Hematopoietic multipotent progenitor cell treated with erythropoietin and hydrocortisone succinate and interleukin-3 and kit ligand, for 6 days (in vitro differentiated cells): ENCODE measurements around the gene LTBP1.
"Not testable (repeated sequence)": the region's sequence is repeated elsewhere in the genome, so short reads cannot be mapped to it uniquely, and the experiment has no call there.

Experiments used
- DNase-seq: peaks from one replicate; pipeline ENCODE4 v3.0.0-alpha.2; 2015

The LTBP1 gene

DNA sequence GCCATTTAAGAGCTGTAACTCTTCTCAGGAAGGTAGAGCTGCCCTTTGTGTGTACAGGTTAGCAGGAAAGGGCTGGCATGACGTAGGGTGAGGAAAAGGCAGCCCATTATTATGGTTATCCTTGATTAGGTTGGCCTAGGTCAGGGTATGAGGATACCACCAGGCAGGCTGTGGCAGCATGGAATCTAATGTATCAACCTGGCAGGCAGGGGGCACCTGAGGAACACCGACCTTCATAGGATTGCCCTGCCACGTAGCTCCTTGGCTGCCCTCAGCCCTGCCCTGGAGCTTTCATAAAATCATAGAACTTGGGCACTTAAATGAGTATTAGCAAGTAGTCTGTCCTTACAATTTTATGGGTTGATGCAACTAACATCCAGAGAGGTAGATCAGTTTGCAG is 261.6 kb downstream of the LTBP1 start:
- DNase-seq = no peak

DNA sequence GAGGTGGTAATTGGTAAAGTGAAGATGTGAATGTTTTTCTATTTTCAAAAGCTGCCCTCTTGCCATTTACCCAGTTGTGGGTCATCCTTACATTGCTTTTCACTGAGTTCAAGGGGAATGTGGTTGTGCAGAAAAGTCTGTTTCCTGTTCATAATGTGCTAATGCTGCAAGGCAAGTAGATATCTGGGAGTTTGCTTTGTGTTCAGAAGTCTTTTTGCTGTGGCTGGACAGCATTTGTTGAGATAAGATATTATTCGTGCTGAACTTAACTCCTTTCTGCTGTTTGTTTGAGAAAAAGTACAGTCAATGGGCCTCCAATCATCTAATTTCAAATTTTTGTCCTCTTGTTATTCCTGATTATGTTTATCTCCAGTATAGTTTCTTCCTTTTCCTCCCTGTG is 263.2 kb downstream of the LTBP1 start:
- peak; percentile 57 for DNase-seq

DNA sequence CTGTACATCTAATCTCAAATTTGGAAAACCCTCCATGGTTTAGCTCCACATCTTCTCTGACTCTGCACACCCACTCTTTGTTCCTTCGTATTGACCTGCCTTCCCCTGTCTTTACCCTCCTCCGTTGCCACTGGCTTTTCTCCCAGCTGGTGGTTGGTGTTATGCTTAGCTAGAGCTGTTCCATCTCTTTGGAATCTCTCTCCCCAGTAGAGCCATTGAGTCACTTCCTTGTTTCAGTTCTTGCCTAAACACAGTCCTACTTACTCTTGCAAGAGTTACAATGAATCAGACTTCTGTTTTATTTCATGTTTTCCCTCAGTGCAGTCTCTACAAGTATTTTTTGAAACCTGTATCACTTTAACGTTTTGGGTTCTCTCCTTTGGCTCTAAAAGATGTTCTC is 263.9 kb downstream of the LTBP1 start:
- DNase-seq = no peak

DNA sequence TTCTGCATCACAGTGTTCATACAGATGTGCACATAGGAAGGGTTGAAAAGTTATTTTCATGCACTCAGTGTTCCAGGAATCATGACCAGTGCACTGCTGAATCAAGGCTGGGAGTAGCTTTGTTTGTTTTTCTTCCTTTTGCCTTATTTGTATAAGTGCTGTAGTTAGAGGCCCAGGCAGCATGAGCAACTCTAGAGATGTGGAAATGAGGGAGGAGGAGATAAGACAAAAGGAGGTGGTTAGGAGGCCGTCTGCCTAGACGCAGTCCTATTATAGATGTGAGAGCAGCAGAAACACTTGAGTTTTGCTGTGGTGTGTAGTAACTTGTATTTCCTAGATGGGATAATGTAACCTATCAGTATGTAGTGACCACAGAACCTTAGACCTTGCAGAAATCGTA is 265.4 kb downstream of the LTBP1 start:
- DNase-seq = peak; percentile 65

DNA sequence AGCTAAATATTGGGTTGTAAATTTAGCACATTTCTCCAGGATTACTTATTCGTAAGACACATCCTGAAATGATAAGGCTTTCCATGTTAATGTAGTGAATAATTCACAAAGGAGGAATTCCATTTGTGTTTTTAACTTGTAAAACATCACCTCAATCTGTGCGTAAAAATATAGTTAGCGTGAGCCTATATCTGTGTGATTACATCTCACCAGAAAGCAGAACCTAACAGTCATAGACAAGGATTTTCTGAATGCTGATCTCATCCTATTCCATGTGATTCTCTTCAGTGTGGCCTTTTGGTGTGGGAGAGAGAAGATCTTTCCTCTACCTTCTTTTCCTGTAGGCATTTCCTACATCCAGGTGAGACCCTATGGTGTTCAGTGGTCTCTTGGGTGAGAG is 266.5 kb downstream of the LTBP1 start:
- DNase-seq = no peak

DNA sequence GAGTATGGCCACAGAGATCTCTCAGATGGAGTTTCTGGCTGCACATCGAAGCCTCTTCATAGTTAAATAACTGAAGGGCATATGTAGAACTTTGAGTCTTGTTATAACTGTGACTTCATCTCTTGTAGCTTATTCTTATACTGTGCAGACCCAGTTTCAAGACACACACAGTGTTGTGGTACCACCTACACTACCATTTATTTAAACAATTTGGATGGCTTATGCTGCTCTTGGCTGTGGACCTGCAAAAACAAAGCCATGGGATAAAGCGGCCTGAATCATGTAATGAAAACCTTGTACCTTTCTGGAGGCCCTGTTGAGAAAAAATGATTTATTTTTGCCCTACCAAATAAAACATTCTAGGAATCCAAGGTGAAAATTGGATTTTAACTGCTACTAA is 266.9 kb downstream of the LTBP1 start:
- no peak for DNase-seq

DNA sequence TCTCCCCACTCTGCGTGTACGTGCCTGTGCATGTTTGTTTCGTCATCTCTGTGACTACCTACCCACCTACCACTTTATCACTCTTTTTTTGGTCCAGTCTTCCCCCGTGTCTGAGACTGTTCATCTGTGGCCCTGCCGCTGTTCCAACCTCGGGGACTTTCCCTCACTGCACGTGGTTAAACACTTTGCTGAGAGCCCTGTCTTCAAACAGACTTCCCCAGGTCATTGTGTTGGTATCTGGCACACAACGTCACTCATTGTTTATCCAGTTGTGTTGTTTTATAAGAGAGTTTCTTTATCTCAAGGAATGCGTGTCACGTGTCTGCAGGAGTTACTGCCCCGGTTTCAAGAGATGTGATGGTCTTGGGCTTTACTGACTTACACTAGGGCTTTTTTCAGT is 267.7 kb downstream of the LTBP1 start:
- no peak for DNase-seq

DNA sequence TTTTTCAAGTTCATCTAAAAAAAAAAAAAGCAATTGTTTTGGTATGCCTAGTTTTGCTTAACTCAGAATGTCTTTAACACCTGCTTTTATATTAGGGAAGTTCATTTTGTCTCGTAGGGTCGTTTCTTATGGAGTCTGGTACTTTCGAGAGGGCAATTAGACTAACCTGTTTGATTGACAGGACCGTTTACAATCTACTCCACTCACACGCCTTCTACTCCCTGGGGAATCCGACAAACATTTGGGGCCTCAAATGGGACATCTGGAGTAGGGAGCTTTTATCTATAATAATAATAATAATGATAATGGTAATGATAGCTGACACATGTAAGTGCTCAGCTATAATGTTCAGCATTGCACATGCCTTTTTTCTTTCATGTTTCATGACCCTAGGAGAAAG is 268.1 kb downstream of the LTBP1 start:
- no peak for DNase-seq

DNA sequence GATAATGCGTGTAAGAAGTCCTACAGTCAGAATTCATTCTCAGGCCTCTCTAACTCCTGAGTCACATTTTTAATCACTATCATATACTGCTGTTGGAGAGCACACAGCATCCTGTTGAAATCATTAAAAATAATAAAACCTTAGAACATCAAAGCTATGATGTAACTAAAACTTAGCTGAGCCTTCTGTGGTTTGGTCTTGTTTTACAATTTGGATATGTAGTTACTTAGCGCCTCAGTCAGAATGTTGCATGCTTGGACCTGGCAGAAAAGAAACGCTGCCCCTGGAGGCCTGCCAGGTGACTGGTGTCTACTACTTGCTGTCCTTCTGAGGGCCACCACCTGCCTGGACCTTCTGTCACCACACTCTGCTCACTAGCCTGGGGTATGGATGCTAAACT is 268.5 kb downstream of the LTBP1 start:
- no peak for DNase-seq

DNA sequence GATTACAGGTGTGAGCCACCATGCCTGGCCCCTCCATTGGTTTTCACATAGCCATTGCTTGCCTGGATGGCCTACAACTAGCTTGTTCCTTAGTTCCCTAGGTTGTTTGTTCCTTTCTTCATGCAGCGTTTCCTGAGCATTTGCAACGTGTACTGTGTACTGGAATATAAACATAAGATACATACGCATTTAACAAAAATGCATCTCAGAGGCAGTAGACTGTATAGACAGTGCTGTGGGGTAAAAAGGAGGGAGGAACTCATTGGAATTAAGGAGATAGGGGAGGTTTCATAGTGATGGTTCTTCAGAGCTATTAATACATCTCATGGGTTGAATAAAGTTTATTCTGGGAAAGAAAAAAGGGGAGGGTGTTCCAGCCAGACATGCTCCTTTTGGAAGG is 269.2 kb downstream of the LTBP1 start:
- no peak for DNase-seq

DNA sequence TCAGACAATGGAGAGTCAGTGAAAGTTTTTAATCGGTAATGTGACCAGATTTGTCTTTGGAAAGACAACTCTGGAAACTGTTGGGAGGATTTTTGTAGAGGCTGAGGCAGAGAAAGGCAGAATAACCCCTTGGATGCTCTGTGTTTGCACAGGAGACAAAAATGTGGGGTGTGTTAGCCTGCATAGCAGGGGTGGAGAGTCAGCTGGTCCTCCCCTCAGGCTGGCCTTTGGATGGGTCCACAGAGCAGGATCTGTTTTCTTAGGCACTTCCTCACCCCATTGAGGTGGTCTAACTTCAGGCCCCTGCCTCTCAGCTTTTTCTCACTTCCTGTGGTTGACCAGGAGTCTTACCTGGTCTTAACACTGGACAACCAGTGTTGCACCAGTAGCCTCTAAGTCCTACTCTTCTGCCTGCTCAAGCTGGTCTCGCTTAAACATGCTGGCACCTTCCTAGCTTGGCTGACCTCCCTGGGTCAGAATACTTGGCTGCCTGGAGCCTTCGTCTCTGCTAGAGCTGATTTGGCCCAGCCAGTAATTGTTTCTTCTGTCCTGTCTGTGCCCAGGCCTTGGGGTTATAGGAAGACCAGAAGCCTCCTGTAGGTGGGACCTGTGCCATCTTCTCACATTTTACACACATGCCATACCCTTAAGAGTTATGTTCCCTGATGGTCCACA is 269.9 kb downstream of the LTBP1 start:
- no peak for DNase-seq

DNA sequence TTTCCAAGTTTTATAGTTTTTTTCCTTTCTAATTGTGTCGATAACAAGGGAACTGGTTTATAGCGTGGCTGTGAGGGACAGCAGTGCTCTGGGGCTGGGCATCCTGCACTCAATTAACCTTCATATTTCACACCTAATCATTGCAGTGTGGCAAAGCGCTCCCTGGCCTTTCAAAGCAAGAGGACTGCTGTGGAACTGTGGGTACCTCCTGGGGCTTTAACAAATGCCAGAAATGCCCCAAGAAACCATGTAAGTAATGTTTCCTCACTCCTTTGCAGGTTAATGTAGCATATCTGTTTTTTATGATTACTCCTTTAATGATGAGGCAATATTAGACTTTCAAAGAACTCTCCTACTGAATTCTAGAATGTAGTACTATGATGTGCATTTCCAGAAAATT is 270.7 kb downstream of the LTBP1 start:
- no peak for DNase-seq

DNA sequence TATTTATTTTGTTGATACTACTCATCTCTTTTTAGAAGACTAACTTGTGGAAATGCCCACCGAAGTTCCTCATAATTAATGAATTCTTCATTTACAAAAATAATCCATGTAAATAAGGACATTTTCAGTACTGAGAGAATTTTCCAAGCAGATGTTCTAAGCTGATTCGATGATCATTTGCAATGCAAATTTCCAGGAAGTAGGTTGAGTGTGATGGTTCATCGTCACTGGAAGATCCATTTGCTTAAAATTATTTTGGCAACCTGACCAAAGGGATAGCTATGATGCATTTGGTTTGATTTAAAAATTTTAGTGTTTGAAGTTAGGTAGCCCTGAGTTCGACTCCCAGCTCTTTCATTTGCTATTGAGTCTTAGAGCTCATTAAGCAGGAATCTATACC is 272.4 kb downstream of the LTBP1 start:
- no peak for DNase-seq

DNA sequence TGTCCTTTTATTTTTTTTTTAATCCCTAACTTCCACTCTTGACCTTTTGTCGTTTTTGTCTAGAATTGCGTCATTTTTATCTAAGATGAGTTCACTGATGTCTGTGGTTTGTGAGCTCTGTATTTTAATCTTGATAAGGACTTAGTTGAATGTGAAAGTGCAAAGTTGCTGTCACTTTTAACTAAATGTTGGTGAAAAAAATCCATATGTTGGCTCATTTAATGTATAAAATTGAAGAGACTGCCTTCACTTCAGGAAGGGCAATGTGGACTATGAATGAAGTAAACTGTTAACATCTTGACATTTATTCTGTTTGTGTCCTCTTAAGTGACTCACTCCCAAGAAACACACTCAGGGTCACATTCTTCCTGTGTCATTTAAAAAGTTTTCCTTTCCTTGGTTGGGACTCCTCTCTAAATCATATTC is 273.1 kb downstream of the LTBP1 start:
- DNase-seq = peak; percentile 52

DNA sequence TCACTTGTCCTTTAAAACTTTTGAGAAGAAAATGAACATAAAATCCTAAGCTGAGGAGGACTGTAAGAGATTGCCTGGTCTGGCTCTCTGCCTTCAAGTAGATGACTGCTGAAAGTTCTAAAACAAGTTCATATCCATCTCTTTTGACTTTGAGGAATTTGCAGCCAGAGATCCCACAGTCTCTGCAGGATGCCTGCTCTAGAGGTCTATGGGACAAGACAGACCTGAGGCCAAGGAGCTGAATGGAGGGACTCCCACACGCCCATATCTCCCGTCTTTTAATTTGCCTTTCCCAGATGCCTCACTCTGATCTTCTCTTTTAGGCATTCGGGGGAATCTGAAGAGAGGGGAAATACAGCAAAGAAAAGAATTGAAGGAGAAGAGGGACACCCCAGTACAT is 273.8 kb downstream of the LTBP1 start:
- DNase-seq = no peak

DNA sequence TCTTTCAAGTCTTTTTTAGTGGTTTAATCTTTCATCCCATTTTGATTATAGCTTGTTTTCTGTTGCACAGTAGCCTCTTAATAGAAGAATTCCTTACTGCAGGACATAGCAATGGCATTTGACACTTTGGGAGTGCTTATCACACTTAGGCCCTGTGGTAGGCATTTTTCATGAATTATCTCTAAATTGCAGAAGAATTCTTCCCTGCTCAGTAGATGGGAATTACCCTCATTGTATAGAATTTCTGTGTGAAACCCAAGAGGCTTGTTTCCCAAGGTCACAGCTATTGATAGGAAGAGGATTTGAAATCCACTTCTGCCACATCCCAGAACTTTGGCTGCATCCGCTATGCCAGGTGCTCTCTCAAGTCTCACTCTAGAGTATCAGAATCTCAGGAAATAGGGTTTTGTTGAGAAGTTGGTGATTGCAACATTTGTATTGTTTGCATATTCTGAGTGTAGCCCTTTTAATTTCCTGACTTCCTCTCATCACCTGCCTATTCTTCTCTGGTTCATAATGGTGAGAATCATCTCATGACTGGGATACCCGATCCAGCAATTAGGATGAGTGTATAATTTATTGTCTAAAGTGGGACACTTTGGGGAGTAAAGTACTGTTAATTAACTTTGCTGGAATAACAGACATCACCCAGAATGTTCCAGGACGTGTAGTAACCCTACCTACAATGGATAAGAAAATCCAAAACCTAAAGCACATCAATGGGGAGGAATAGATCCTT is 274.5 kb downstream of the LTBP1 start:
- DNase-seq = no peak

DNA sequence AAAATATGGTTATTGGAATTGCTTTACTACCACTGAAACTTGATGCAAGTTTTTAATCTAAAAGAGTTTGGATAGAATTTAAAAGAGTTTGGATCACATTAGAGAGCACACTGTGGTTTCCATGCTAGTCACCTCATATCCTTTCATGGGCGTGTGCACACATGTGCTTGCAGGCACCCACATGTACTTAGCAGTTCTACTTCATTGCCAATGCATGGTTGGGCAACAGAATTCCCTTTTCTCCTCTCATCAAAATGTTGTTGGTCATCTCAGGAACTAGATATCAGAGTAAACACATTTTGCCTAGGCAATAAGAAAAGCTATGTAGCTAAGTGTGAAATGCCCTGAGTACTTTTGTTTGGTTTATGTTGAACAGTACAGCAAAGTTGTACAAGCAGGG is 275.6 kb downstream of the LTBP1 start:
- no peak for DNase-seq

DNA sequence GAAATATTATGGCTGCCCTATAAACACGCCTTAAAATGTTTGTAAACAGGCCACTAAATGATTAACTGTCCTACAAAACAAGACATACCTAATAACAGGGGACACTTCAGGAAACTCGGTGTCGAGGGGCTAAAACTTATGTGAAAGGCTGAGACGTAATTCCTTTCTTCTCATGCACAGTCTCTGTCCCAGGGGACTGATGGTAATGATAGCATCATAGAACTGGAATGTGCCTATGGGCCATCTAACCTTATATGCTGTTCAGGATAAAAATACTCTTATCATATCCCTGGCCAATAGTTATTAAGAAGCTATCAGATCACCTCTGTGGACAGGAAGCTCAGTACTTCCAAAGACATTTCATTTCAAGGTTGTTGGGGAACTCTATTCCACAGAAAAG is 277.1 kb downstream of the LTBP1 start:
- no peak for DNase-seq

DNA sequence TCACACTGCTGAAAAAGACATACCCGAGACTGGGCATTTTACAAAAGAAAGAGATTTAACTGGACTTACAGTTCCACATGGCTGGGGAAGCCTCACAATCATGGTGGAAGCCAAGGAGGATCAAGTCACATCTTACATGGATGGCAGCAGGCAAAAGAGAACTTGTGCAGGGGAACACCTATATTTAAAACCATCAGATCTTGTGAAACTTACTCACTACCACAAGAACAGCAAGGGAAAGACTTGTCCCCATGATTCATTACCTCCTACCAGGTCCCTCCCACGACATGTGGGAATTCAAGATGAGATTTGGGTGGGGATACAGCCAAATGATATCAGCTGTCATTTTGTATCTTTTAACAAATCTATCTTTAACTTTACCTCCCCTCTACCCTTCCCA is 278.6 kb downstream of the LTBP1 start:
- no peak for DNase-seq

DNA sequence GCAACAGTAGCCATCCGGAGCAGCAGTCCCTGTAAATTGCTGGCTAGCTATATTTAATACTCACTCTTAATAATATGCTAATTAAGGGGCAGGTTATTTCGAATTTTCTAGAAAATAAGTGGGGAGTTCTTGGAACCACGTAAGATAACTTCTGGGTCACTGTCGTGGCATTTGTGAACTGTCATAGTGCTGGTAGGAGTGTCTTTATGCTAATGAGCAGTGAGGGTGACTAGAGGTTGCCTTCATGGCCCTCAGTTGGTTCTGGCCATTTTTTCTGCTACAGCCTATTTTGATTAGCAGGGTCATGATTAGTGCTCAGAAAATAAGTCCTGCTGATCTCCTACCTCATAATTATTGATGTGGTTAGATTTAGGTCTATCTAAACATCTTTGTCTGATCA is 279.8 kb downstream of the LTBP1 start:
- DNase-seq = no peak

DNA sequence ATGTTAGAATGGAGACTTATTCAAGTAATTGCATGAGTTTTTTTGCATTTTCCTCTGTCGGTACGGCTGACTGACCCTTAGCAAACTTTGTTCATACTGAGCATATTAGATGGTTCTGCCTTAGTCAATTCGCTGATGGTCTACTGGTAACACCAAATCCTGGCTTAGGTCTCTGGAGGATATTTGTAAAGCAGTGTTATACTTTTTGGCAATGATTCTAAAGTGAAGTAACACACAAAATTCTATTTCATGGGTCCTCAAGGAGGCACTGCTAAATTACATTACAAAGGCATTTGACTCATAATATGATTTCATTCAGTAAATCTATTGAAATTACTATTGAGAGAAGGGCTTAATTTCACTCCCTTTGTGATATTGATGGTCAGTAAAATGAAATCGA is 282.9 kb downstream of the LTBP1 start:
- no peak for DNase-seq

DNA sequence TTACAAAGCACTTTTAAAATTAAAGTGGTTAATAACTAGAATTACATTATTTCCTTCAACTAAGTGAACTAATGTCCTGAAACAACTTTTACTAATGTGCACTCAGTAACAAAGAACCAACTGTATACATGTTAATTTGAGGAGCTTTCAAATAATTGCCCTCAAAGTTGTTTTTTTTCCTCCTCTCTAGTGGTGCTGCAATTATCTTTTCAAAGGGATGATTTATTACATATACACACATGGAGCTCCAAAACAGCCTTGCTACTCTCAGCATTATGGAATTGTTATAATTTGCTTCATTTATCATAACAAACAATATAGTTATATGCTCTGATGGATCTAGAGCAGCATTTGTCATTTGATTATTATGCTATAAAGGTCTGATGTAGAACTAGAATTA is 283.4 kb downstream of the LTBP1 start:
- no peak for DNase-seq

DNA sequence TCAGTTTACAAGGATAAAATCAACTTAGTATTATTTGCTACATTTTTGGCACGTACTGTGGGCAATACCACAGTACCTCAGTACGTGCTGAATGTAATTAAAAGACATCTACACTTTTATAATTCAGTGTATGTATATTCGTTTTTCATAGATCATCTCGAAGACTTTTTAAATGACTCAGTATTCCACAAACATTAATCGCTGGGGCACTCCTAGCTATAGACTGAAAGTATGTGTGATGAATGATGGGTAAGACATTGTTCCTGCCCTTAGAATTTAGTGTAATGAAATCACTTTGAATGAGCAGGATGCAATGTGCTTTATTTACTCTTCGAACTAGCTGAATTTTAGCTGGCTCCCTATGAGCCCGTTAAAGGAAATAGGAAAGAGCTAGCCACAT is 284.1 kb downstream of the LTBP1 start:
- DNase-seq = no peak

DNA sequence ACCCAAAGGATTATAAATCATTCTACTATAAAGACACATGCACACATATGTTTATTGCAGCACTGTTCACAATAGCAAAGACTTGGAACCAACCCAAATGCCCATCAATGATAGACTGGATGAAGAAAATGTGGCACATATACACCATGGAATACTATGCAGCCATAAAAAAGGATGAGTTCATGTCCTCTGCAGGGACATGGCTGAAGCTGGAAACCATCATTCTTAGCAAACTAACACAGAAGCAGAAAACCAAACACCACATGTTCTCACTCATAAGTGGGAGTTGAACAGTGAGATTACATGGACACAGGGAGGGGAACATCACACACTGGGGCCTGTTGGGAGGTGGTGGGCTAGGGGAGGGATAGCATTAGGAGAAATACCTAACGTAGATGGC is 288.8 kb downstream of the LTBP1 start:
- not testable (repeated sequence) for DNase-seq
